GM12864 (cell line): ENCODE data around the gene TBC1D22A.

Experiments used
- DNase-seq: peaks from one replicate; pipeline ENCODE4 v3.0.0-alpha.2; 2011; ENCODE audit warnings: low read depth
- H3K4me3 ChIP-seq: 2 replicates; pipeline ENCODE4 v1.5.1; 2011; ENCODE audit warnings: mild to moderate bottlenecking, low read depth, low read length, control low read depth
- CTCF ChIP-seq: IDR thresholded peaks from 2 replicates; pipeline ENCODE4 v1.5.1; 2011; ENCODE audit warnings: low read depth, mild to moderate bottlenecking, moderate library complexity, low read length, control low read depth, inconsistent platforms; ENCODE audit errors: missing control alignments

Gene TBC1D22A

GRCh38 chr22:47129902-47130635 is 367.6 kb downstream of the TBC1D22A start:
- no peak for TF ChIP-seq CTCF
- no peak overlapping the region for H3K4me3 ChIP-seq
- DNase-seq = no peak

- no peak for DNase-seq
- TF ChIP-seq CTCF = no peak
- no peak overlapping the region for H3K4me3 ChIP-seq
Measured at GRCh38 chr22:47130883-47131631, 368.6 kb downstream of the TBC1D22A start.

- no peak for TF ChIP-seq CTCF
Measured at GRCh38 chr22:47131632-47132427, 369.4 kb downstream of the TBC1D22A start.

GRCh38 chr22:47132428-47132825 is 370.0 kb downstream of the TBC1D22A start:
- TF ChIP-seq CTCF = no peak
- no peak overlapping the region for H3K4me3 ChIP-seq
- no peak for DNase-seq

More at GRCh38 chr22:47131632-47132427, 369.4 kb downstream of the TBC1D22A start:
- no peak overlapping the region for H3K4me3 ChIP-seq
- no peak for DNase-seq

- no peak overlapping the region for H3K4me3 ChIP-seq
- DNase-seq = no peak
- TF ChIP-seq CTCF = no peak
Measured at GRCh38 chr22:47133061-47133969, 370.9 kb downstream of the TBC1D22A start.

- no peak overlapping the region for H3K4me3 ChIP-seq
- no peak for TF ChIP-seq CTCF
- DNase-seq = no peak
Measured at GRCh38 chr22:47134222-47134621, 371.8 kb downstream of the TBC1D22A start.
